ENCODE data around the gene SALL1.

Gene SALL1

DNA sequence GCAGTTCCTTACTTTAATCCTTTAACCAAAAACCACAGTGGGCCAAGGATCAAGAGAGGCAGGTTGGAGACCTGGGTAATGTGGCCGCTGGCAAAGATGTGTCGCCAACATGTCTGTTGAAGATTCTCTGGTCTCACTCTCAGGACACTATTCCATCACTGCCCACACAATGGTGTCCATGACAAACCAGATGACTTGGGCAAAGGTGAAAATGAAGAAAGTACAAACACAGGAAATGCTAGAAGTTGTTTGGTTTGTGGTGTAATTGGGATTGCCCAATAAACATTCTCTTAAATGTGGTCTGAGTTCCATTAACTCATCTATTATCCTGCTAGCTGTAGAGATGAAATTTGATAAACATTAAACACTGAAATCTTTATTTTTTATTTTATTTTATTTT is 43.3 kb downstream of the SALL1 start:
- DNase-seq = no peak

GRCh38 chr16:51106535-51106934 is 44.5 kb downstream of the SALL1 start:
- DNase-seq = no peak

DNA sequence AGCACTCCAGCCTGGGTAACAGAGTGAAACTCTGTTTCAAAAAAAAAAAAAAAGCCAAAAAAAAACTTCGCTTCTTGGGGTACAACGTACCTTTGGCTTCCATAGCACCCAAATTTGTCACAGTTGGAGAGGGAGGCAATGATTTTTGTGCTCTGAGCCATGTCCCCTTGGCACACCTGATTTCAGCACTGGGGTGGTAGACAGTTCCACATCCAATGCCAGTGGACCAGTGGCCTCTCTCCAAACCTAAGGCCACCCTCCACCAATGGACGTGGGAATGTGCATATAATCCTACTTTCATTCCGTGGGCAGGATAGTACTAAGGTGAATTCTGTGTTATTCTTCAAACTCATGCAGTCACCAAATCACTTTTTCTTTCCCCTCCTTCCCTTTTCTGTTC is 47.5 kb downstream of the SALL1 start:
- no peak for DNase-seq

DNA sequence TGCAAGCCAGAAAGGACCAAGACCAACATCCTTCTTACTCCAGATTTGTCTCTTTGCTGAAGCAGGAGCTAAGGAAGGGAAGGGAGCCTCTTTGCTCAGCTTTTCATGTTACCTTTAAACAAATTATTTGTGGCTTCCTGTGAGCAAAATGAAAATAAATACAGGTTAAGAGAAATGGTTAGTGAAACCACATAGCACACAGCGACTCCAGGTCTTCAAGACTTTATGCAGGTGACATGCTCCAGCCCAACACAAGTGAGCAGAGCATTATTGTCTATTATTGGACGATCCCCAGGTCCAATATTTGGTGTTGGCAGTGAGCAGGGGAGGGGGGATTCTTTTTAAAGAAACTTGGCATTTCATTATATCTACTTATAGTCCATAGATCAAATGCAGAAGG is 53.3 kb downstream of the SALL1 start:
- DNase-seq = no peak

GRCh38 chr16:51095890-51096626 is 55.0 kb downstream of the SALL1 start:
- DNase-seq = no peak

GRCh38 chr16:51095084-51095881 is 55.8 kb downstream of the SALL1 start:
- DNase-seq = no peak

DNA sequence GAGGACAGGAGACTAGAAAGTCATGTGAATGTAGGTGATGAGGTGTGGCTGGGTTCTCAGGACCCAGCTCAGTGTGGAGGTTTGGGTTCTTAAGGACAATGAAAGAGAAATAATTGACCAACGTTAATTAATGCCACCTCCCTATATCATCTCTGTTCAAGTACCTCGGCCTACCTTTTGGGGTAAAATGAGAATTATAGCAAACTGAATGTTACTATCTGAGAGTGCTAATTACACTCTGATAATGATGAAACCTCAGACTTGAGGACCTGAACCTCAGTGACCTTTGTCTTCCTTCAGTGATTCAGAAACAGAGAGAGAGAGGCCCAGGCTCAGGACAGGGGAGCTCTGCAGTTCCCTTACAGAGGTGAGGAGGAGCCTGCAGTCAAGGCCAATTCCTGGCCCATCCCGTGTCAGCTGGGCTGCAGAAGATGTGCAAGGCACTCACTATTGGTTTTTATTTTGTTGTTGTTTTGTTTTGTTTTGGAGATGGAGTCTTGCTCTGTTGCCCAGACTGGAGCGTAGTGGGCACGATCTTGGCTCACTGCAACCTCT is 57.3 kb downstream of the SALL1 start:
- no peak for DNase-seq
